Mammary epithelial cell (primary cell): ENCODE data around the gene RAX2.

ENCODE experiments used
- CTCF ChIP-seq, 2 donors: IDR thresholded peaks in 1 of 2; conservative IDR thresholded peaks in 1 of 2; 2 replicates each; pipeline ENCODE4 v1.5.1; 2011 to 2012; ENCODE audit warnings: inconsistent platforms in 2 of 2, low read length in 2 of 2, mild to moderate bottlenecking in 2 of 2, control low read depth in 1 of 2, low read depth in 1 of 2; ENCODE audit not compliant: insufficient read depth in 1 of 2; ENCODE audit errors: extremely low read depth in 1 of 2
- EZH2 ChIP-seq: IDR thresholded peaks from 2 replicates; pipeline ENCODE4 v1.6.1; 2012; ENCODE audit warnings: low read length, inconsistent platforms, borderline replicate concordance

DNA sequence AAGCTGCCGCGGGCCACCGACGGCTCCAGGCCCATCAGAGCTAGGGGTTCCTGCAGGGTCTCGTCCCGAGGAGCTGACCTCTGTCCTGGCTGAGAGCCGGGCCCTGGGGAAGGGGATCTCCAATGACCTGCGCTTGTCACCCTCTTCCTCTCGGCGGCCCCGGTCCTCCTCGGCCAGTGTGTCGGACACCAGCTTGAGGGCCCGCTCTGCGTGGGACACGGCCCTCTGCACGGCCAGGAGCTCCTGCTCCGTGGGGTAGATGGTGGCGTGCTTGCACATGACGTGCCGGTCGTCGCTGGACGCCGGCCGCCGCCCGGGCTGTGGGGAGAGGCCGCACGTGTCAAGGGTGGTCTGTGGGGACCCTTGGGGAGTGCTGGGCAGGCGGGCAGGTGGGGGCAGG, 46.9 kb upstream of the RAX2 start:
- TF ChIP-seq CTCF (conservative IDR thresholded peaks at IDR 0.05 in 1 of 2, IDR thresholded peaks at IDR 0.05 in 1 of 2; ENCODE audit: extremely low read depth in 1 of 2, insufficient read depth in 1 of 2, low read depth in 1 of 2, low read length in 2 of 2) (no peak), EZH2 (no peak)
